Liver (tissue), 3 donors: ENCODE results near the gene TFF1.

ENCODE experiments used
- ATF3 ChIP-seq: IDR thresholded peaks from 2 replicates; pipeline ENCODE4 v1.6.1; 2016; ENCODE audit warnings: antibody characterized with exemption
- CTCF ChIP-seq: fragments of 150-350 bp; IDR thresholded peaks from 2 replicates; pipeline ENCODE4 v1.5.1; 2017; ENCODE audit warnings: improper control_type of control experiment, low read depth, low read length; ENCODE audit not compliant: missing input control
- EGR1 ChIP-seq, 2 donors: IDR thresholded peaks; 2 replicates each; pipeline ENCODE4 v1.6.1; 2016 to 2018; ENCODE audit warnings: antibody characterized with exemption in 2 of 2, low read depth in 2 of 2
- GABPA ChIP-seq, 2 donors: IDR thresholded peaks in 1 of 2; conservative IDR thresholded peaks in 1 of 2; 2 replicates each; pipeline ENCODE4 v1.6.1; 2016; ENCODE audit warnings: antibody characterized with exemption in 2 of 2, mild to moderate bottlenecking in 1 of 2, moderate library complexity in 1 of 2
- MAX ChIP-seq: IDR thresholded peaks from 2 replicates; pipeline ENCODE4 v1.6.1; 2016; ENCODE audit warnings: antibody characterized with exemption
- RAD21 ChIP-seq, 2 donors: IDR thresholded peaks; 2 replicates each; pipeline ENCODE4 v1.6.1; 2016; ENCODE audit warnings: antibody characterized with exemption in 2 of 2, mild to moderate bottlenecking in 2 of 2
- REST ChIP-seq: IDR thresholded peaks from 2 replicates; pipeline ENCODE4 v1.6.1; 2016; ENCODE audit warnings: antibody characterized with exemption, mild to moderate bottlenecking
- SP1 ChIP-seq: IDR thresholded peaks from 2 replicates; pipeline ENCODE4 v1.6.1; 2018; ENCODE audit warnings: antibody characterized with exemption, mild to moderate bottlenecking
- donor health status: healthy.
- donor health status: healthy.

- TF ChIP-seq RAD21 (IDR thresholded peaks at IDR 0.05): no peak
- TF ChIP-seq CTCF: no peak
- no peak for TF ChIP-seq MAX
- no peak for TF ChIP-seq GABPA (IDR thresholded peaks at IDR 0.05 in 1 of 2, conservative IDR thresholded peaks at IDR 0.05 in 1 of 2)
- no peak for TF ChIP-seq ATF3
- TF ChIP-seq EGR1 (IDR thresholded peaks at IDR 0.05; ENCODE audit: low read depth in 2 of 2): no peak
- no peak for TF ChIP-seq REST
- no peak for TF ChIP-seq SP1
Measured at GRCh38 chr21:42331660-42332059, 34.7 kb downstream of the TFF1 start.
